GM12878 (cell line): Measurements from ENCODE around the gene SETD4. TPM values are rescaled to one million over a fixed set of nuclear protein-coding genes. Genes with fewer than 3 reads are reported as not detected.

ENCODE experiments used
- ATAC-seq: fragments of 200-7000 bp; cut with Tn5 transposase; 3 replicates; pipeline ENCODE4 v1.9.1; 2020; ENCODE audit warnings: mild to moderate bottlenecking, moderate library complexity
- BruUV-seq: library from RNA; stranded (reverse); fragments of 400-500 nt; replicated peaks from 2 replicates; lab custom pipeline; 2021; lab: Mats Ljungman, UMichigan
- CTCF ChIA-PET: fragments of 300-600 bp; sonication (Branson Sonifier 250); formaldehyde crosslinking; extraction: SDS; loops from one replicate; lab custom pipeline; 2021; ENCODE audit warnings: inconsistent platforms; lab: Yijun Ruan, JAX
- POLR2A ChIA-PET: fragments of 350-600 bp; formaldehyde crosslinking; extraction: SDS; loops from one replicate; lab custom pipeline; 2021; ENCODE audit warnings: inconsistent platforms; lab: Charles Lee
- RAD21 ChIA-PET: fragments of 300-600 bp; sonication (Branson Sonifier 250); formaldehyde crosslinking; loops from one replicate; lab custom pipeline; 2023; ENCODE audit warnings: antibody characterized with exemption; ENCODE audit not compliant: unreplicated experiment; lab: Charles Lee
- SMC1A ChIA-PET: fragments of 300-600 bp; sonication (Branson Sonifier 250); formaldehyde crosslinking; loops from one replicate; lab custom pipeline; 2023; ENCODE audit not compliant: unreplicated experiment, uncharacterized antibody; lab: Charles Lee
- DNase-seq: peaks from one replicate; pipeline ENCODE4 v3.0.0-alpha.2; 2011; ENCODE audit warnings: low read depth, low spot score
- FAIRE-seq: peaks from 3 replicates; lab custom pipeline; 2011; peaks lifted over from hg19 to GRCh38; lab: Jason Lieb, UNC
- H2AFZ ChIP-seq: 2 replicates; pipeline ENCODE4 v1.6.0; 2011; ENCODE audit warnings: low read depth, low read length, control low read depth; ENCODE audit not compliant: control insufficient read depth
- H3K27ac ChIP-seq: 2 replicates; pipeline ENCODE4 v1.5.1; 2011; ENCODE audit warnings: control low read depth; ENCODE audit not compliant: control insufficient read depth, insufficient read depth
- H3K27me3 ChIP-seq, 2 experiments: replicated peaks in 1 of 2; 2 replicates each; pipeline versions ENCODE4 v1.6.0 to v1.6.1; 2011; ENCODE audit warnings: low read length in 1 of 2; ENCODE audit not compliant: control insufficient read depth in 2 of 2, insufficient read depth in 2 of 2
- H3K36me3 ChIP-seq, 2 experiments: 2 replicates each; pipeline ENCODE4 v1.5.1; 2011; ENCODE audit warnings: low read length in 1 of 2; ENCODE audit not compliant: control insufficient read depth in 2 of 2, insufficient read depth in 2 of 2
- H3K4me1 ChIP-seq: 2 replicates; pipeline ENCODE4 v1.6.1; 2011; ENCODE audit warnings: mild to moderate bottlenecking, low read length, moderate library complexity, mixed read lengths; ENCODE audit not compliant: control insufficient read depth, insufficient read depth
- H3K4me2 ChIP-seq: 2 replicates; pipeline ENCODE4 v1.6.0; 2011; ENCODE audit warnings: control low read depth; ENCODE audit not compliant: control insufficient read depth, insufficient read depth
- H3K4me3 ChIP-seq: fragments of 200-600 bp; sonication (generic); 2 replicates; pipeline ENCODE4 v1.5.1; 2016
- H3K79me2 ChIP-seq: 2 replicates; pipeline ENCODE4 v1.6.0; 2011; ENCODE audit warnings: low read length; ENCODE audit not compliant: control insufficient read depth, insufficient read depth
- H3K9ac ChIP-seq: 2 replicates; pipeline ENCODE4 v1.8.0; 2011; ENCODE audit warnings: low read length, control low read depth, mixed read lengths; ENCODE audit not compliant: control insufficient read depth, insufficient read depth
- H3K9me3 ChIP-seq: replicated peaks from 3 replicates; pipeline ENCODE4 v1.5.1; 2011; ENCODE audit warnings: mild to moderate bottlenecking, low read length; ENCODE audit not compliant: control insufficient read depth, insufficient read depth
- H4K20me1 ChIP-seq: 2 replicates; pipeline ENCODE4 v1.6.0; 2011; ENCODE audit not compliant: control insufficient read depth, insufficient read depth
- CREM ChIP-seq: IDR thresholded peaks from 2 replicates; pipeline ENCODE4 v1.6.1; 2014; ENCODE audit warnings: antibody characterized with exemption, low read depth
- EP300 ChIP-seq, 2 experiments: fragments of 150-350 bp in 1 of 2; IDR thresholded peaks; 2 replicates each; pipeline ENCODE4 v1.6.1; 2011 to 2012; ENCODE audit warnings: low read depth in 2 of 2, low read length in 2 of 2, borderline replicate concordance in 1 of 2, improper control_type of control experiment in 1 of 2, inconsistent platforms in 1 of 2; ENCODE audit not compliant: control insufficient read depth in 1 of 2
- FOS ChIP-seq: IDR thresholded peaks from 3 replicates; pipeline ENCODE4 v1.6.1; 2011; ENCODE audit warnings: borderline replicate concordance; ENCODE audit not compliant: insufficient read length; ENCODE audit errors: extremely low read depth
- HCFC1 ChIP-seq: fragments of 150-350 bp; IDR thresholded peaks from 2 replicates; pipeline ENCODE4 v1.6.1; 2014; ENCODE audit warnings: low read length
- NFIC ChIP-seq: IDR thresholded peaks from 2 replicates; pipeline ENCODE4 v1.6.1; 2012; ENCODE audit warnings: low read depth, mild to moderate bottlenecking, inconsistent platforms, low read length, moderate library complexity
- NFXL1 ChIP-seq: fragments of 450-650 bp; IDR thresholded peaks from 2 replicates; pipeline ENCODE4 v1.6.1; 2017; ENCODE audit warnings: antibody characterized with exemption, mild to moderate bottlenecking, borderline replicate concordance
- RBBP5 ChIP-seq: fragments of 200-600 bp; sonication (generic); conservative IDR thresholded peaks from 2 replicates; pipeline ENCODE4 v1.6.1; 2016
- RFX5 ChIP-seq: IDR thresholded peaks from 2 replicates; pipeline ENCODE4 v1.6.1; 2011; ENCODE audit warnings: low read depth, low read length, improper control_type of control experiment
- SMC3 ChIP-seq: IDR thresholded peaks from 2 replicates; pipeline ENCODE4 v1.6.1; 2011; ENCODE audit warnings: low read length, improper control_type of control experiment, borderline replicate concordance
- TCF7 ChIP-seq: IDR thresholded peaks from 2 replicates; pipeline ENCODE4 v1.6.1; 2014; ENCODE audit warnings: antibody characterized with exemption, borderline replicate concordance
- WRNIP1 ChIP-seq: IDR thresholded peaks from 2 replicates; pipeline ENCODE4 v1.6.1; 2011; ENCODE audit warnings: low read depth, low read length, improper control_type of control experiment, borderline replicate concordance
- ZNF217 ChIP-seq: fragments of 450-650 bp; IDR thresholded peaks from 2 replicates; pipeline ENCODE4 v1.6.1; 2017; ENCODE audit warnings: antibody characterized with exemption, mild to moderate bottlenecking
- ZNF24 ChIP-seq: fragments of 450-650 bp; IDR thresholded peaks from 2 replicates; pipeline ENCODE4 v1.6.1; 2017; ENCODE audit warnings: antibody characterized with exemption, mild to moderate bottlenecking
- ZSCAN29 ChIP-seq: fragments of 450-650 bp; IDR thresholded peaks from 2 replicates; pipeline ENCODE4 v1.6.1; 2017; ENCODE audit warnings: mild to moderate bottlenecking, moderate library complexity
- WGBS: methylation state at CpG from one replicate; pipeline ENCODE4 v1.1.6; 2016; ENCODE audit warnings: low lambda C conversion rate; ENCODE audit not compliant: insufficient replicate concordance, insufficient coverage; ENCODE audit errors: missing lambda C conversion rate; 5-methylcytosine and 5-hydroxymethylcytosine counted together
- in situ Hi-C: fragments of 300-500 bp; cut with MboI; formaldehyde crosslinking; loops from 9 replicates; pipeline ENCODE4 v1.14.3; 2018; ENCODE audit warnings: mixed read lengths
- intact Hi-C: fragments of 100-400 bp; cut with micrococcal nuclease; formaldehyde crosslinking; loops from one replicate; pipeline ENCODE4 v1.14.2; 2022; ENCODE audit not compliant: unreplicated experiment
- polyA plus RNA-seq, 11 experiments: library from polyadenylated mRNA; depleted of rRNA in 4 of 11; unstranded in 6 of 11; stranded (reverse) in 5 of 11; fragments of >200 nt; fragmentation: Nextera tagmentation in 4 of 11; fragmentation: Illumina TruSeq in 1 of 11; extraction: Ambion mirVana in 4 of 11; extraction: Trizol in 1 of 11; gene quantifications; 1 replicate in 1 of 11; 2 replicates in 10 of 11; pipeline versions ENCODE4 v1.2.1 to v1.2.3, GENCODE V29; 2011 to 2016; ENCODE audit warnings: inconsistent platforms in 2 of 11, missing spikeins in 2 of 11, low read depth in 1 of 11
- total RNA-seq, 4 experiments: library from RNA; depleted of rRNA in 3 of 4; stranded (reverse); fragments of >200 nt in 3 of 4; fragmentation: Illumina TruSeq in 1 of 4; extraction: Trizol in 1 of 4; gene quantifications; 2 replicates each; pipeline versions ENCODE4 v1.2.1 to v1.2.3, GENCODE V29; 2013 to 2021
- TF ChIP-seq, protein P1 (sequence below): fragments of 450-650 bp; IDR thresholded peaks from 2 replicates; pipeline ENCODE4 v1.6.1; 2018; ENCODE audit warnings: borderline replicate concordance, mild to moderate bottlenecking; ENCODE audit not compliant: partially characterized antibody
- TF ChIP-seq, protein P2 (sequence below): IDR thresholded peaks from 2 replicates; pipeline ENCODE4 v1.6.1; 2011; ENCODE audit warnings: borderline replicate concordance, low read depth, mild to moderate bottlenecking, moderate library complexity, mixed read lengths, low read length; ENCODE audit not compliant: insufficient read depth; ENCODE audit errors: extremely low read length

Gene SETD4
- total and polyA plus RNA-seq, 10 of the 15 experiments (the other 5 are each of a cell fraction or from before 2014, with no cell fraction given), result 10.3 to 37.0 (median 18.6) TPM

DNA sequence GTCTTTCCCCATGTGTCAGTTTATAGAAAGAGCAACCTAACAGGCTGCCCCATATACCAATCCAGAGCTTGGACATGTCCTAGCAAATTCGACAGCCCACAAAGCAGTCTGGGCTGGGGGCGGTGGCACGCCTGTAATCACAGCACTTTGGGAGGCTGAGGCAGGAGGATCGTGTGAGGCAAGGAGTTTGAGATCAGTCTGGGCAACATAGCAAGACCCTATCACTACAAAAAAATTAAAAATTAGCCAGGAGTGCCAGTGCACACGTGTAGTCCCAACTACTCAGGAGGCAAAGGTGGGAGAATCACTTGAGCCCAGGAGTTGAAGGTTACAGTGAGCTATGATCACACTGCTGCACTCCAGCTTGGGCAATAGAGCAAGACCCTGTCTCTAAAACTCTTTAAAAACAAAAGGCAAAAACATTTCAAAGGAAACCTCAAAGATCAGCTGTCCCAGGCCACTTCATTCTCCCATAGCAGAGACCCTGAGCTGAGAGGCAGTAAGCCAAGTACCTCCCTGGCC, 54.4 kb downstream of the SETD4 start (continued):
- TF ChIP-seq SMC3 (no peak), TCF7 (no peak)

DNA sequence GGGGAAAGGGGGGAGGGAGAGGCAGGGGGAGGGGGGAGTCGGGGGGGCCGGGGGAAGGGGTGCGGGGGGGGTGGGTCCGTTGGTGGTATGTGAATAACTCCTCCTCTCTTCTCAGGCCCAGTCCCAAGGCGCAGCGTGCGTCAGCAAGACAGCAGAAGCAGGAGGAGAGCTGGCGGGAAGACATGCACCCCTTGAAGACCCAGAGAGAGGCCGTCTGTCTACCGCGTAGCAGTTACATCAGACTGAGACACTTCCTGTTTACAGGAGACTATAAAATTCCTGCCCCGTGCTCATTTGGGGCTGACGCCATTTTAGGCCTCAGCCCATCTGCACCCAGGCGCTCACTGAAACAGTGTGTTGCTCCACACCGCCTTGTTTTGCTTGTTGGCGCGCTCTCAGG, 55.3 kb downstream of the SETD4 start:
- TF ChIP-seq ZSCAN29, result no peak
- no peak for TF ChIP-seq RBBP5
- TF ChIP-seq FOS, result no peak
- no peak for TF ChIP-seq NFIC
- TF ChIP-seq NFXL1, result no peak
- no peak for TF ChIP-seq CREM
- no peak for TF ChIP-seq ZNF24
- TF ChIP-seq, protein P1, sequence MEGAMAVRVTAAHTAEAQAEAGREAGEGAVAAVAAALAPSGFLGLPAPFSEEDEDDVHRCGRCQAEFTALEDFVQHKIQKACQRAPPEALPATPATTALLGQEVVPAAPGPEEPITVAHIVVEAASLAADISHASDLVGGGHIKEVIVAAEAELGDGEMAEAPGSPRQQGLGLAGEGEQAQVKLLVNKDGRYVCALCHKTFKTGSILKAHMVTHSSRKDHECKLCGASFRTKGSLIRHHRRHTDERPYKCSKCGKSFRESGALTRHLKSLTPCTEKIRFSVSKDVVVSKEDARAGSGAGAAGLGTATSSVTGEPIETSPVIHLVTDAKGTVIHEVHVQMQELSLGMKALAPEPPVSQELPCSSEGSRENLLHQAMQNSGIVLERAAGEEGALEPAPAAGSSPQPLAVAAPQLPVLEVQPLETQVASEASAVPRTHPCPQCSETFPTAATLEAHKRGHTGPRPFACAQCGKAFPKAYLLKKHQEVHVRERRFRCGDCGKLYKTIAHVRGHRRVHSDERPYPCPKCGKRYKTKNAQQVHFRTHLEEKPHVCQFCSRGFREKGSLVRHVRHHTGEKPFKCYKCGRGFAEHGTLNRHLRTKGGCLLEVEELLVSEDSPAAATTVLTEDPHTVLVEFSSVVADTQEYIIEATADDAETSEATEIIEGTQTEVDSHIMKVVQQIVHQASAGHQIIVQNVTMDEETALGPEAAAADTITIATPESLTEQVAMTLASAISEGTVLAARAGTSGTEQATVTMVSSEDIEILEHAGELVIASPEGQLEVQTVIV, result no peak
- TF ChIP-seq RFX5, result no peak
- no peak for TF ChIP-seq WRNIP1
- no peak for TF ChIP-seq ZNF217
- no peak for TF ChIP-seq HCFC1
- TF ChIP-seq, protein P2, sequence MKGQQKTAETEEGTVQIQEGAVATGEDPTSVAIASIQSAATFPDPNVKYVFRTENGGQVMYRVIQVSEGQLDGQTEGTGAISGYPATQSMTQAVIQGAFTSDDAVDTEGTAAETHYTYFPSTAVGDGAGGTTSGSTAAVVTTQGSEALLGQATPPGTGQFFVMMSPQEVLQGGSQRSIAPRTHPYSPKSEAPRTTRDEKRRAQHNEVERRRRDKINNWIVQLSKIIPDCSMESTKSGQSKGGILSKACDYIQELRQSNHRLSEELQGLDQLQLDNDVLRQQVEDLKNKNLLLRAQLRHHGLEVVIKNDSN, result no peak
- TF ChIP-seq EP300 (IDR thresholded peaks at IDR 0.05; ENCODE audit: borderline replicate concordance in 1 of 2, control insufficient read depth in 1 of 2, low read depth in 2 of 2, low read length in 2 of 2), result no peak
- SMC1A ChIA-PET, result no interaction called here
- no TSS peak for BruUV-seq
- POLR2A ChIA-PET, result no interaction called here
- Histone ChIP-seq H3K27me3 (peaks cover 0 to 2% of the 10 kb centered on the region in 2 experiments; a peak in 2 of 4 replicates), H3K36me3 (no peaks in the 10 kb centered on the region), H3K4me3 (no peak overlapping the region), H3K9ac (no peak overlapping the region), H4K20me1 (no peaks in the 10 kb centered on the region), H3K79me2 (no peaks in the 10 kb centered on the region), H3K9me3 (no peaks in the 10 kb centered on the region), H3K27ac (no peak overlapping the region), H3K4me2 (no peak overlapping the region), H3K4me1 (no peaks in the 10 kb centered on the region), H2AFZ (no peak overlapping the region)
- DNase-seq (no peak), ATAC-seq (no peak), FAIRE-seq (no peak)
- CTCF ChIA-PET, result no interaction called here
- WGBS, result 64% methylated on average over 10 of the region's 17 CpGs
- intact Hi-C loops, result no loop called here
- in situ Hi-C loops, result no loop called here
- RAD21 ChIA-PET, result no interaction called here
